Epithelial cell of prostate (primary cell): ENCODE data around the gene PEMT.

Experiments used
- DNase-seq: peaks from one replicate; pipeline ENCODE4 v3.0.0-alpha.2; 2011; ENCODE audit warnings: low read depth, low spot score
- H3K27ac ChIP-seq: fragments of 450-650 bp; 2 replicates; pipeline ENCODE4 v1.5.1; 2017; ENCODE audit warnings: mild to moderate bottlenecking

PEMT gene

GRCh38 chr17:17506181-17506741 is 85.2 kb downstream of the PEMT start:
- no peak overlapping the region for H3K27ac ChIP-seq
- no peak for DNase-seq

GRCh38 chr17:17505610-17506171 is 85.8 kb downstream of the PEMT start:
- no peak overlapping the region for H3K27ac ChIP-seq
- DNase-seq: no peak

DNA sequence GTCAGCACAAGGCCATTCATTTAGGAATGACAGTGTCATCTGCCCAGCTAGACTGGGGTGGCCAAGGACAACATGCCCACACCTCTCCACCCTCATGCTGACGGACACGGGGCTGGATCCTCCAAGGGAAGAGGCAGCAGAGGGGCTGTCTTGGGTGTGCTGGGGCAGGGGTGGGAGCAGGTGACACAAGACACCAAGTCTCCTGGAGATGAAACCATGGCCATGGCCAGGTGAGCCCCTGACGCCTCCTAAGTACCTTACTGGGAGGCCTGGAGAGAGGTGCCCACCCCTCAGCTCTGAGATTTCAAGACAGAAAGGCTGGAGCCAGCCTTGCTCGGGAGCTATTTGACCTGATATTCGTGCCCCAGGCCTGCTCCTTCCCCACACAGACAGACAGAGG is 86.4 kb downstream of the PEMT start:
- DNase-seq: no peak

DNA sequence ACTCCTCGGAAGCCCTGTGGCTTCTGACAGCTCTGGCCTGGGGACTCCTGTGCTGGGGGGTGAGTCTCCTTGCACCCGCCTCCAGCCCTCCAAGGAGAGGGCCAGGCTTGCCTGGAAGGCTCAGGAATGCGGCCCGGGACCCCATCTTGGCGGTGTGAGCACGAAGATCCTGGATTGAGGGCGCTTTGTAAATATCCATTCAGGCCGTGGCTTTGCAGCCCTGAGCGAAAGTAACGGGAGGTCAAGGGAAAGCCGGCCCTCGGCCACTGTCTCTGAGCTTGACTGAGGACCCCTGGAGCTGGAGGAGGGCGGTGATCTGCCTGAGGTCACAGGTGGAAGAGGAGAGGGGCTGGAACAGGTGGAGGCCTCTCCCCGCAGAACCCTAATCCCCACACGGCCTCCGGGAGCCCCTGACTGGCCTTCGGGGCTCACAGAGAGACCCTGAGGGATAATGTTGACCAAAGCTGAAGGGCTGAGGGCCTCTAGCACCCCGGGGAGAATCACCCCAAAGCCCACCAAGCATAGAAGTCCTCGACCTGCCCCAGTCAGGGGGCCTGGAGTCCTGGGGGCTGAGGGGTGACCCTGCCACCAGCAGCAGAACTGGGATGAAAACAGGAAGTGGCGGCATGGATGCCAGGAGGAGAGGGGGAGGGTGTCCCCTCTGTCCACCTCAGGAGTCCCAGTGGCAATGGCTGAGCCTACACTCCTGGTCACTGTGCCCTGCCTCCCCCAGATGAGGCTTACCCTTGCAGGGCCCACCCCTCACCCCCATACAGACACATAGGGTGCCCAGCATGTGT is 87.0 kb downstream of the PEMT start:
- H3K27ac ChIP-seq: no peak overlapping the region
- no peak for DNase-seq

More for the DNA sequence above, 86.4 kb downstream of the PEMT start:
- no peak overlapping the region for H3K27ac ChIP-seq

- no peak for DNase-seq
- no peak overlapping the region for H3K27ac ChIP-seq
These were observed 87.9 kb downstream of the PEMT start for GRCh38 chr17:17503566-17504130.

DNA sequence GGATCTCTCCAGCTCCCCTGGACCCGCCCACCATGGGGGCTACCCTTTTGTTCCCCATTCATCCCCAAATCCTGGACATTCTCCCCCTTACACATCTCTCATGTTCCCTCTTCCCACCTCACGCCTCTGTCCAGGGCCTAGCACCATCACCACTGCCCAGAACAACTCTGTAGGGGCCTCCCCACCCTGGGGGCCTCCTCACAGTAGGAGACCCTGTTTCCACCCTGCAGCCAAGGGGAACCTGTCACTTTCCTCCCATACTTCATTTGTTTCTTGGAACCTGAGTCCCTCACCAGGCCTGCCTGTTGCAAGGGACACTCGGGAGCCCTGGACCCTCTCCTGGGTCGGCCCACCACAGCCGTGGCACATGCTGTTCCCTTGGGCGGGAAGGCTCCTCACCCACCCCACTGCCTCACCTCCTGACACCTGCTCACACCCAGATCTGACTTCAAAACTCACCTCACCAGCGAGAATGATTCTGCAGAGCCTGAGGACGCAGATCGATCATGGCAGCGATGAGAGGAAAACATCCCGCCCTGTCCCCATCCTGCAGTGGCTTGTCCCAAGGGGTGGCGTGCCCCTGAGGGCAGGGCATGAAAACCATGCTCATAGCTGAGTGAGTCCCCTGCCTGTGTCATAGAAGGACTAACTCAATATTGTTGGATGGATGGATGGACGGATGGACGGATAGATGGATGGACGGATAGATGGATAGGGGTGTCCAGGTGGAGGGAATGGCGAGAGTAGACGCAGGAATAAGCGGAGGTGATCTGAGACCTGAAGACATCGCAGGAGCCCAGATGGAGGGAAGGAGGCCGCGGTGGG is 88.6 kb downstream of the PEMT start:
- H3K27ac ChIP-seq: no peak overlapping the region
- DNase-seq: no peak

DNA sequence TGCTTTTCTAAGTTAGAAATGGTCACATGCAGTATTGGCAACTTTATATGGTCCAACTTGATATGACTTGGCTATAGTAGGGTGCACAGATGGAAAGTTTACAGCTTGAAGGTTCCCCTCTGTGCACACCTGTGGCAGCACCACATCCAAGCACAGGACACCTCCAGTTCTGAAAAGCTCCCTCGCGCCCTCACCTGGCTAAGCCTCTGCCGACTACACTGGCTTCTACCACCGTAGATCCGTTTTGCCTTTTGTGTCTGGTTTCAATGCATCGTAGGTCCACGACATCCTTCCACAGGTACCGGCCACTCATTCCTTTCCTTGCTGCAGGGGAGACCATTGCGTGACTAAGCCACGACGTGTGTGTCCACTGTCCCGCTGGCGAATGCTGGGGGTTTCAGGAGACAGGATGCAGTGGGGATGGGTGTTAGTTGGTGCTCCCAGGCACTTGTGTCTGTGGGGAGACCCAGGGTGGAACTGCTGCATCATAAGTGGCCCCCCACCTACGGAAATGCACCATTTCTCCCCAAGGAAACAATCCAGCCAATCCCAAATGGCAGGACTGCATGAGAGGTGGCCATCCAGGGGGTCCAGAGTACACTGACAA is 90.4 kb downstream of the PEMT start:
- DNase-seq: no peak
- no peak overlapping the region for H3K27ac ChIP-seq

- H3K27ac ChIP-seq: no peak overlapping the region
- no peak for DNase-seq
These were observed 91.9 kb downstream of the PEMT start for GRCh38 chr17:17499402-17500145.

DNA sequence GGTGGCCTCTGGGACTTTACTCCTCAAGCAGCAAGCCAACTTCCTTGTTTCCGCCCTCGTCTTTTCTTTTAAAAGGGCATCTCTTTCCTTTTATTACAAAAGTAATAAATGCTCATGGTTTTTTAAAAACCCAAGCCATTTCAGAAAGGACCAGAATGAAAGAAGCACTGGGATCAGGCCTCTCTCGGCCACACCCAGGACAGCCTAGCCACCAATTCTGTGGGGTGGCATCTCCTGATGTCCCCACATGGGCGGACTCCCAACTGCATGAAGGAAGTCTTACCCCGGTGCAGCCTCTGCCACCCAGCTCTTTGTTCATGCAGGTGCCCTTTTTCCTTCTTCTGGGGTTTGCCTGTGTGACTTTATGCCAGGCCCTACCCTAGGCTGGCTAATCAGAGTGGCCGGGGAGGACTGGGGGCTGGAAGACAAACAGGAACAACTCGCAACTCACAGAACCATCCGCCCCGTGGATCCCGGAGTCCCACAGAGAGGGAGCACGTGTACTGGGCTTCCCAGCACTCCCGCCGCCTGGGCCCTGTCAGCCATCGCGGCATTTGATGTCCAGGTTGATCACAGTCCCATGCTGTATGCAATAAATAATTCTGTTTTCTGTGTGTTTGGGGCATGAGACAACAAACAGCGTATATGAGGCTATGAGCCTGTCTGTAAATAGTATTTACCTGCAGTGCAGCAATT is 92.8 kb downstream of the PEMT start:
- no peak for DNase-seq
- no peak overlapping the region for H3K27ac ChIP-seq

DNA sequence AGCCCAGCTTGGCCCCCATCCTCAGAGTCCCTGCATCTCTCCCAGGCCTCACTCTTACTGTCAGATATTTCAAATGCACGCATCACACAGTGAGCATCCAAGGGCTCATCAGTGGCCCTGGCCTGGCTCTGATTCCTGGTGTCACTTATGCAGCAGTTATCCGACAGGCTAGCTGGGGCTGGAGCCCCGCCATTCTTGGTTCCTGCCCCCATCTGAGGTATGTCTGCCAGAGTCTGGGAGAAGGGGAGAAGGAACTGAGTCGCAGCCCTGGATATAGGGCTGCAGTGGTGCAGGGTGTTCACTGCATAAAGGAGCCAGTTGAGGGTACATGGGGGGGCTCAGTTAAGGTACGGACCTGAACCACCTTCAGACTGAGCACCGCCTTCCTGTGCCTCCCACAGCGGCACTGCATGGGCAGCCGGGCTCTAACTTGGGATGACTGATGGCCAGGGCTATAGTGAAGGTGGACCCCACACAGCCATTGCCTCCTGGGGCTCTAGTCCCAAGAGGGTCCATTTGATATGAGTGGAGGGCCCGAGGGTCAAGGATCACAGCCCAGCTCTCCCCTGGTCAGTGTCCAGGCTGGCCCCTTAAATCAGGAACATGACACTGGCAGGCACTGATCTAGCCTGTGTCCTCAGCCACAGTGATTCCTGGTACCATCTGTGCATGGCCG is 93.5 kb downstream of the PEMT start:
- no peak for DNase-seq
- H3K27ac ChIP-seq: no peak overlapping the region

GRCh38 chr17:17497065-17497844 is 94.3 kb downstream of the PEMT start:
- H3K27ac ChIP-seq: no peak overlapping the region

DNA sequence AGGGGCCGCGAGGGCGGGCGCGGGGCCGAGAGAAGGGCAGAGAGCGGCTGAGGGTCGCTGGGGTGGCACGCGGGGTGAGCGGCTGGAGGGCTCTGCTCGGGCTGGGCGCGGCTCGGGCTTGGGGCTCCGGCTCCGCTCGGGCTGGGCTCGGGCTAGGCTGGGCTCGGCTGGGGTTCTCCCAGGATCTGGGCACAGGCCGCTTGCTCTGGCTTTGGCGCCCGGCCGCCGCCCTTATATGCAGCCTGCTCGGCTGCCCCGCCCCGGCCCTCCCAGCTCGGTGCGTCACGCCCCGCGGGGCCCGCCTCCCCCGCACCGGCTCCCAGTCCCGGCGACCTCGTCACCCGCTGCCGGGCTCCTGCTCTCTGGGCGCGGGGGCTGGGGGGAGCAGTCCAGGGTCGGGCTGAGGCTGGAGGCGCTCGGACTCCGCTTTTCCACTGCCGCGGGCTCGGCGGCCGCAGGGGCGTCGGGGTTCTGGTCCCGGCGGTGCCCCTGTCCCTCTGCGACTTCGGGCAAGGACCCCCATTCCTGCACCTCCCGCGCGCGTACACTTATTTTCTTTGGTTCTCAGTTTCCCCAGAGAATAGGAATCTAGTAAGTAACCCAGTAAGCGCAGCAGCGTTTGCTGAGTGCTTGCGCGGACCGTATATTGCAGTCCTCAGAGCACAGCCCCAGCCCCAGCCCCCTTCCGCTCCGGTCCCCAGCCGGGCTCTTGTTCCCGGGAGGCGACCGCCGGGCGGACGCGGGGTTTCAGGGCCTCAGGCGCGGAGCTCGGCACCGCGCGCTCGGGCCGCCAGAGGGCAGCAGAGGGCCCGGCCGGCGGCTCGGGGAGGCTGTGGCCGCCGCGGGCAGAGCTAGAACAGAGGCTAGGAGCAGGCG is 95.1 kb downstream of the PEMT start, which contains the start of gene RASD1:
Gene RASD1 (minus strand): TSS at position 207 of the 876 bp plus-strand sequence. CDS start 214 bp downstream, outside the sequence.
- H3K27ac ChIP-seq: no peak within 1 kb of the TSS
- peak; percentile 33 for DNase-seq

More at GRCh38 chr17:17497065-17497844, 94.3 kb downstream of the PEMT start:
- no peak for DNase-seq

DNA sequence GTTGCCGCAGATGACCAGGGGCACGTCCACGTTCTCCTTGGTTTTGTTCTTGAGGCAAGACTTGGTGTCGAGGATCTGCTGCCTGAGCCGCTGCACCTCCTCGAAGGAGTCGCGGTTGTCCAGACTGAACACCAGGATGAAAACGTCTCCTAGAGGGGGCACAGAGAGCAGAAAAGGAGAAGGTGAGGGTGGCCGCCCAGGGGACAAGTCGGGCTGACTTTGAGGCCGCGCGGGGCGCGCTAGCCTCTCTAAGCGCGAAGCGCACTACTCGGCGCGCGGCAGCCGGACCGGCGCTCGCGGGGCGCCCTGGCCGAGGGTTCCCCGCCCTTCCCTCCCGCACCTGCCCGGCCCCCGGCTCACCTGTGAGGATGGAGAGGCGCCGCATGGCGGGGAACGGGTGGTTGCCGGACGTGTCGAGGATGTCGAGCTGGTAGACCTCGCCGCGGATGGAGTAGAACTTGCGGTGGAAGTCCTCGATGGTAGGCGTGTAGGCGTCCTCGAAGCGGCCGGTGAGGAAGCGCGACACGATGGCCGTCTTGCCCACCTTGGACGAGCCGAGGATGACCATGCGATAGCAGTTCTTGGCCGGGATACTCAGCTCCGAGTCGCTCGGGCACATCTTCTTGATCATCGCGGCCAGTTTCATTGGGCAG is 95.8 kb downstream of the PEMT start:
- DNase-seq: no peak
- no peak overlapping the region for H3K27ac ChIP-seq

- no peak overlapping the region for H3K27ac ChIP-seq
- no peak for DNase-seq
These were observed 96.5 kb downstream of the PEMT start for GRCh38 chr17:17494870-17495535.

DNA sequence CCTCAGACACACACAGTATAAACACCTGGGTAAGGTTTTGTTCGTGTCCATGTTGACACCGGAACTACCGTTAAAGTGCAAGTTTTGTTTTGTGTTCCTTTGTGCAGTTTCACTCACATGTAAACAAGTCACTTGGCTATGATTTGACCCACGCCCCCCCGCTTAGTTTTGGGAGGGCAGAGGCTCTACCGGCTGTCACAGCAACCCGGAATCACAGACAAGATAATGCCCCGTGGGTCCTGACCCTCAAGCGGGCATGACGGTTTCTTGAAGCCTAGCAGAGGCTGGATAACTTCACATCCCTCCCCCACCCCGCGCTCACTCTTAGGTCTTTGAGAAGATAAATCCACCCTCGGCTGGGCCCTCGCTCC is 97.0 kb downstream of the PEMT start:
- no peak overlapping the region for H3K27ac ChIP-seq
- no peak for DNase-seq
